Transverse colon (tissue), 3 donors: Measurements from ENCODE around the gene CD9.

Experiments
- CTCF ChIP-seq, 5 experiments: fragments of 200-600 bp in 3 of 5; fragments of 450-650 bp in 2 of 5; sonication (generic) in 3 of 5; IDR thresholded peaks; 1 replicate in 2 of 5; 2 replicates in 3 of 5; pipeline ENCODE4 v1.5.1; 2016 to 2017; ENCODE audit warnings: antibody characterized with exemption in 5 of 5, inconsistent platforms in 3 of 5, mild to moderate bottlenecking in 2 of 5, moderate library complexity in 1 of 5
- EP300 ChIP-seq: sonication (generic); formaldehyde crosslinking; IDR thresholded peaks from one replicate; pipeline ENCODE4 v1.6.1; 2017; ENCODE audit warnings: antibody characterized with exemption, low read depth

DNA sequence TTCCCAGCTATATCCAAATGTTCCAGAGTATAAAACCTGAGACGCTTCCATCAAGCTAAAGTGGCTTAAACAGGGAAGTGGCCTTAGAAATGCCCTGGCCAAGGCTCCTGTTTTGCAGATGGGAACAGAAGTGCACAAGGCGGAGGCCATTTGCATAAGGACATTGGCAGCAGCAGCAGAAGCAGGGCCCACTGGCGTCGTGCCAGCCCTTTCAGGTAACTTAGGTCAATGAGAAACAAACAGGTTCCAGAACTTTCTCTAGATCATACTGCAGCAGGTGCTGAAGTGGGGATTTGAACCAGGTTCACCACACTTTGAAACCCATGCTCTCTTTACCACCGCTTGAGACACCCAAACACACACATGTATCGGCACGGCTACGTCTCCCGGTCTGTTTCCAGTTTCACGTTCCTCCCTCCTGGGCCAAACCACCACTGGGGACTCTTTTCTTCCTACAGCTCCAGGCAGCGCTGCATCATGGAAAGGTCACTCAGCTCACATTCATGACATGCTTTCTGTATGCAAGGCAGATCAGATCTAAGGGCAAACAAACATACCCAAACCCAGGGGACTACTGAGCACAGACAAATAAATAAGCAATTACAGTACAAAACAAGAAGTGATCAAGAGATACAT is 64.3 kb downstream of the CD9 start:
- TF ChIP-seq EP300 (no peak), CTCF (IDR thresholded peaks at IDR 0.05) (no peak)
